Measurements from ENCODE around the gene ORAI2.
"Not testable (repeated sequence)": the region's sequence is repeated elsewhere in the genome, so short reads cannot be mapped to it uniquely, and the experiment has no call there.

Gene ORAI2

GRCh38 chr7:102433219-102434038 lies at the start of gene ORAI2:
Gene ORAI2, plus strand, starts transcription at chr7:102433575. Its CDS starts 5,382 bp downstream, at chr7:102438957.
- peak; percentile 89 for DNase-seq (ENCODE audit: low spot score)

DNA sequence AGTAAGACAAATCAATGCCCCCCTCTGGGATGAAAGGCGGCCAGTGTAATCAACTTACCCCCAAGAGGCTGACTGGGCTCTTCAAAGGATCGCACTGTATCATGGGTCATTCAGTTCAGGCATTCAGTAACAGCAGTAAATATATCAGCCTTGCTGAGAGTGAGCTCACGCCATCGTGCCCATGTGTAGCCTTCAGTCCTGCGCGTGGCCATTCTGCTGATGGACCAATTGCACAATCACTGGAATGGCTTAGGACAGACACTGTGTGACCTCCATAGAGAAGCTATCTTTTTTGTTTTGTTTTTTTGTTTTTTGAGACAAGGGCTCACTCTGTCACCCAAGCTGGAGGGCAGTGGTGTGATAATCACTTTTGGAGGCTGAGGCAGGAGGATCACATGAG lies 46.3 kb upstream of the ORAI2 start:
- DNase-seq (ENCODE audit: low spot score), result no peak

DNA sequence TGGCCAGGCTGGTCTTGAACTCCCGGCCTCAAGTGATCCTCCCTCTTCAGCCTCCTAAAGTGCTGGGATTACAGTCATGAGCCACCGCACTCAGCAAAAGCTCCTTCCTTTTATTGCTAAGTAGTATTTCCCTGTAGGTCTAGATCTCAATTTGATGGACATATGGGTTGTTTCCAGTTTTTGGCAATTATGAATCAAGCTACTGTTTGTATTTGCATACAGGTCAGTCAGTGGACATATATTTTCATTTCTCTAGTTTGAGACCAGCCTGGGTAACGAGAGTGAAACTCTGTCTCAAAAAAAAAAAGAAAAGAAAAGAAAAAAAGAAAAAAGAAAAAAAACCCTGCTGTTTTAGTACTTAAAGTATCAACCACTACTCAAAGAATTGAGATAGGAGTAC lies 43.6 kb upstream of the ORAI2 start:
- DNase-seq (ENCODE audit: low spot score), result no peak

DNA sequence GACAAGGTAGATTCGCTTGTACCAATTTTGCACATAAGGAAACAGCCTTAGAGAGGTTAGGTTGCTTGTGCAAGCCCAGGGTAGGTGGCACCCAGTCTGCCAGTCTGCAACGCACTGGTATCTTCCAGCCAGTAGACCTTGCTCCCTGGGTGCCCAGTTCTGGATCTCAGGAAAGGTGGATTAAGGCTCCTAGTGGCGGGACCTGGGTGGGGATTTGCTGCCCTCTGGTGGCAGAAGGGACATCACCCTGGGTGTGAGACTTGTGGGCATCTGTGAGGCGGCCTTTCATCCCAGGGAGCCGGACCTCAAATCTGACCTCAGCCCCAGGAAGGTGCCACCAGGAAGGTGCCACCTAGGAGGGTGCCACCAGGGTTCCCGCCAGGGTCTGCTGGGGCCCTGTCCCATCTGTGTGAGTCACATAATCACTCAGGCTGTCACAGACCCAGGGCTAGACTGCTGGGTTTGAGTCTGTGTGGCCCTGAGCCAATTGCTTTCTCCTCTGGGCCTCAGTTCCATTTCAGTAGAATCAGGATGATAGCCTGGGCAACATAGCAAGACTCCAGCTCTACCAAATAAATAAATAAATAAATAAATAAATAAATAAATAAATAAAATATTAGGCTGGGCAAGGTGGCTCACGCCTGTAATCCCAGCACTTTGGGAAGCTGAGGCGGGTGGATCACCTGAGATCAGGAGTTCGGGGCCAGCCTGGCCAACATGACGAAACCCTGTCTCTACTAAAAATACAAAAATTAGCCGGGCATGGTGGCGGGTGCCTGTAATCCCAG lies 42.5 kb upstream of the ORAI2 start:
- DNase-seq (ENCODE audit: low spot score), result peak; percentile 69

DNA sequence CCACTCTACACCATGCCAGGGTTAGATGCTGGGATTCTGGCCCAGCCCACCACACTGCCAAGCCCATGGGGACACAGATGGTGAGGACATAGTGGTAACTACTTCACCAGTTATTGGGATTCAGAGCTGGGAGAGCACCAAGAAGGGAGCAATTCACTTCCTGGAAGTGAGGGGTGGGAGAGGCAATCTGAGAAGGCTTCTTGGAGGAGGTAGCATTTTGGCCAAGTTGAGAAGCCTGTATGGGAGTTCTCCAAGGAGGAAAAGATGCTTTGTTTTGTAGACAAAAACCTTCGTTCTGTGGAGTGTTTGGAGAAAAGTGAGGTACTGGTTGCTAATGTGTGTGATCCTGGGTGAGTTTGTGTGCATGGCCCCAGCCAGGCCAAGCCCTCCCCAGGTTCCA lies 41.0 kb upstream of the ORAI2 start:
- DNase-seq (ENCODE audit: low spot score), result no peak

DNA sequence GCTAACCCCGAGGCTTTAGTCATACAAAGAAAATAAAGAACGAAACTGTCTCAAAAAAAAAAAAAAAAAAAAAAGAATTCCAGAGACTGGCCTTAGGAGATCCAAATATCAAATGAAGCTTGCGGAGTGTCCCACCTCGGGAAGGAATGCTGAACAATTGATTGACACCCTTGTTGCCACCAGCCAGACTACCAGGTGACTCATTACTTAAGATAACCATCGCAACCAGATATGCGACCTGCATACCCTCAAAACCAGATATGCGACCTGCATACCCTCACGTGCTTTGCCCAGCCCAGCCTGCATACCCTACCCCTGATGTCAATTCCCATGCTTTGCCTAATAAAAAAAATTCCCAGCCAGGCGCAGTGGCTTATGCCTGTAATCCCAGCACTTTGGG lies 39.9 kb upstream of the ORAI2 start:
- no peak for DNase-seq (ENCODE audit: low spot score)

DNA sequence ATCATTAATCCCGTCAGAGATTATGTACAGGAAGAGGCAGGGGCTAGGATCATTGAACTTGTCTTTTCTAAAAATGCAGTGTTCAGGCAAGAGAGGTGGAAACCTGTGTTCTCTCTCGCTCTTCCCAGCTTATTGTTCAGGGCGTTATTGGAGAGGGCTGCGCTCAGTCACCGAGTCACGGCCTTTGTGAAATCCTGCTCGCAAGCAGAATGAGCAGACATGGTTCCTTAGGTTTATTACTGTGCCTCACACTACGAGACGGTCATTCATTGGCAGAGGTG lies 37.8 kb upstream of the ORAI2 start:
- DNase-seq (ENCODE audit: low spot score), result no peak

GRCh38 chr7:102395873-102396709 lies 37.3 kb upstream of the ORAI2 start, which contains the start of gene PRKRIP1:
Gene PRKRIP1, plus strand, starts transcription at chr7:102396363. Its CDS starts 49 bp downstream, at chr7:102396412.
- peak; percentile 94 for DNase-seq (ENCODE audit: low spot score)

DNA sequence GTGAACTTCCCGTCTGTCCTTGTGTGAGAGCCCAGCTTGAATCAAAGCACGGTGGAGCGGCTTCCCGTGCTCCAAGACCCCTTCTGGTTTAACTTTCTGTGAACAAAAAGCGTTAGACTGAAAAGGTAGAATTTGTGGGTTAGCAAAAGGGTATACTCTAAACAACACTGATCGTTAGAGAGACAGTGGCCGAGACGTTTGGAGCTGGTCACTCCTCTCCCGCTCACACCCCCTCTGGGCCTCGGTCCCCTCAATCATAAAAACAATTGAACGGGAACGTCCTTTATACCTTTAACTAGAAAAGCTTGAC lies 36.7 kb upstream of the ORAI2 start:
- no peak for DNase-seq (ENCODE audit: low spot score)

DNA sequence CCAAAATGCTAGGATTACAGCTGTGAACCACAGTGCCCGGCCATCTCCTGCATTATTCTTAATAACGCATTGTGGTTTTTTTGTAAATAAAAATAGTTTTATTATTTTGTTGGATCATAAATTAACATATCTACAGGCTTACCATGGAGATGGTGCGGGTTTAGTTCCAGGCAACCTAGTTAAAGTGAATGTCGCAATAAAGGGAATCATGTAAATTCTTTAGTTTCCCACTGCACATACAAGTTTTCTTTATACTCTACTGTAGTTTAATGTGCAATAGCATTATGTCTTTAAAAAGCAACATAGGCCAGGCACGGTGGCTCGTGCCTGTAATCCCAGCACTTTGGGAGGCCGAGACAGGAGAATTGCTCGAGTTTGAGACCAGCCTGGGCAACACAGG lies 34.8 kb upstream of the ORAI2 start:
- DNase-seq (ENCODE audit: low spot score), result no peak

DNA sequence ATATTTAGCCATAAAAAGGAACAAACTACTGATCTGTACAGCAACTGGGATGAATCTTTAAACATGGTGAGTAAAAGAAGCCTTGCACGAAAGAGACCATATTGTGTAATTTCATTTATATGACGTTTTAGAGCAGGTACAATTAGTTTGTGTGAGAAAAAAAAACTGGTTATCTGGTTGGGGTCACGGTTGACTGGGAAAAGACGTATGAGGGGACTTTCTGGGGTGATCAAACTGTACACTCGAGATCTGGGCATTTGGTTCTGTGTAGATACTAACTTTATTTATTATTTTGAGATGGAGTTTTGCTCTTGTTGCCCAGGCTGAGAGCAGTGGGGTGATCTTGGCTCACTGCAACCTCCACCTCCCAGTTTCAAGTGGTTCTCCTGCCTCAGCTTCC lies 33.0 kb upstream of the ORAI2 start:
- DNase-seq (ENCODE audit: low spot score), result no peak

DNA sequence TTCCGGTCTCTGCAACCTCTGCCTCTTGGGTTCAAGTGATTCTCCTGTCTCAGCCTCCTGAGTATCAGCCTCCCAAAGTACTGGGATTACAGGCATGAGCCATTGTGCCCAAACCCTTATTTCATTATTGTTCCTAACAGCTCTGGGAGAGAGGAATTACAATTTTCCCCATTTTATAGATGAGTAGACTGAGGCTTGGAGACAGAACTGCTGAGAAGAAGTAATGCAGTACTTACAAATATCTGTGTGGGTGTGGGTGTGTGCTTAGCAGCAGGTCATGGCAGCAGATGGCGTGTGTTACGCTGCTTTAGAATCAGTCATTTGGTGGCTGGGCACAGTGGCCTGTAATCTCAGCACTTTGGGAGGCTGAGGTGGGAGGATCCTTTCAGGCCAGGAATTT lies 29.8 kb upstream of the ORAI2 start:
- no peak for DNase-seq (ENCODE audit: low spot score)

GRCh38 chr7:102404005-102404861 lies 29.1 kb upstream of the ORAI2 start:
- peak; percentile 73 for DNase-seq (ENCODE audit: low spot score)

DNA sequence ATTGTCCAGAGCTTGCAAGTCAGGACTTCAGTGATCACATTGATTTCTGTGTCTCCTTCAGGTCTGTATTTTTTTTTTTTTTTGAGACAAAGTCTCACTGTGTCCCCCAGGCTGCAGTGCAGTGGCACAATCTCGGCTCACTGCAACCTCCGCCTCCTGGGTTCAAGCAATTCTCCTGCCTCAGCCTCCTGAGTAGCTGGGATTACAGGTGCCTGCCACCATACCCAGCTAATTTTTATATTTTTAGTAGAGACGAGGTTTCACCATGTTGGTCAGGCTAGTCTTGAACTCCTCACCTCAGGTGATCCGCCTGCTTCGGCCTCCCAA lies 28.6 kb upstream of the ORAI2 start:
- DNase-seq (ENCODE audit: low spot score), result not testable (repeated sequence)

GRCh38 chr7:102407910-102408309 lies 25.5 kb upstream of the ORAI2 start:
- no peak for DNase-seq (ENCODE audit: low spot score)

- not testable (repeated sequence) for DNase-seq (ENCODE audit: low spot score)
Measured at GRCh38 chr7:102408530-102408929, 24.8 kb upstream of the ORAI2 start.

GRCh38 chr7:102409340-102409739 lies 24.0 kb upstream of the ORAI2 start:
- no peak for DNase-seq (ENCODE audit: low spot score)

- DNase-seq (ENCODE audit: low spot score), result no peak
Measured at GRCh38 chr7:102410123-102410522, 23.3 kb upstream of the ORAI2 start.

DNA sequence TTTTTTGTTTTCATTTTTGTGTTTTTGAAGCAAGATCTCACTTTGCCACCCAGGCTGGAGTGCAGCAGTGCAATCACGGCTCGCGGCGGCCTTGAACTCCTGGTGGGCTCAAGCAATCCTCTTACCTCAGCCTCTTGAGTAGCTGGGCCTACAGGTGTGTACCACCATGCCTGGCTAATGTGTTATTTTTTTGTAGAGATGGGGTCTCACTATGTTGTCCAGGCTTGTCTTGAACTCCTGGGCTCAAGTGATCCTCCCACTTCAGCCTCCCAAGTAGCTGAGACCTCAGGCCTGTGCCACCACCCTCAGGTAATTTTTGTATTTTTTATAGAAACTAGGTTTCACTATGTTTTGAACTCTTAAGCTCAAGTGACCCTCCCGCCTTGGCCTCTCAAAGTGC lies 22.5 kb upstream of the ORAI2 start:
- DNase-seq (ENCODE audit: low spot score), result no peak

- no peak for DNase-seq (ENCODE audit: low spot score)
Measured at GRCh38 chr7:102412548-102412947, 20.8 kb upstream of the ORAI2 start.

GRCh38 chr7:102413091-102413490 lies 20.3 kb upstream of the ORAI2 start:
- no peak for DNase-seq (ENCODE audit: low spot score)

DNA sequence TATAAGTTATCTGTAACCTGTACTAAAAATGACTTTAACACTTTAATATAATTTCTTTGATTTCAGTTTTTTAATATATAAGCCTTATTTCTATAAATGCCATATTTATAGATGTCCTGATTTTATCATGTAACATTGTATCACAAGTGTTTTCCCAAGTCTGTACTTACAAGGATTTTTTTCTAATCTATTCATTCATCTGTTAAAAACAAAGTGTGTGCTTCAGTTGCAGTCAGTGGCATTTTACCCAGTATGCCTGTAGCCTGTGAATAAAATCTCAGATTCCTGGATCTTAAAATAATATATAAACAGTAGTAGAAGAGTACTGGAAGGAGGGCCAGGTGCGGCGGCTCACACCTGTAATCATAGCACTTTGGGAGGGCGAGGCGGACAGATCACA lies 19.8 kb upstream of the ORAI2 start:
- no peak for DNase-seq (ENCODE audit: low spot score)
